DOHH2 (cell line): Measurements from ENCODE around the gene FDXACB1.

ENCODE experiments used
- EZH2phosphoT487 ChIP-seq: fragments of 200-600 bp; sonication (generic); IDR thresholded peaks from 2 replicates; pipeline ENCODE4 v1.6.1; 2017; ENCODE audit warnings: borderline replicate concordance, mild to moderate bottlenecking, antibody characterized with exemption, low read length, moderate library complexity, mixed read lengths
- TF ChIP-seq, protein P1 (sequence below): fragments of 200-600 bp; sonication (generic); IDR thresholded peaks from one replicate; pipeline ENCODE4 v1.5.1; 2014; ENCODE audit warnings: antibody characterized with exemption, mild to moderate bottlenecking, low read depth, low read length; ENCODE audit not compliant: poor library complexity, severe bottlenecking

DNA sequence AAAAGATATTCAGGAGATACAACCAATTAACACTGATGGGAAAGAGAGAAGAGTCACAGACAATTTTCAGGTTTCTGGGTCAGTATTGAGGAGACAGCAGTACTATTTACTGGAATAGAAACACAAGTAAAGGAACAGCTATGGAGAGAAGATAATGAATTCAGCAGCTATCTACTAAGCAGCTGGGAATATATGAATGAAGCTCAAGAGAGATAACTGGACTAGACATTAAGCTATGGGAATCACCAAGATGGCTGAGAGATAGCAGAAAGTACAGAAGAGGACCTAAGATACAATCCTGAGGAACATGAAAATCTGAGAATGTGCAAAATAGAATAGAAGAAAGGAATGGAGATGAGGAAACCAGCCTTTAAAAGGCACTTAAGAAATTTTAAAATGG, 23.5 kb downstream of the FDXACB1 start:
- TF ChIP-seq, protein P1, sequence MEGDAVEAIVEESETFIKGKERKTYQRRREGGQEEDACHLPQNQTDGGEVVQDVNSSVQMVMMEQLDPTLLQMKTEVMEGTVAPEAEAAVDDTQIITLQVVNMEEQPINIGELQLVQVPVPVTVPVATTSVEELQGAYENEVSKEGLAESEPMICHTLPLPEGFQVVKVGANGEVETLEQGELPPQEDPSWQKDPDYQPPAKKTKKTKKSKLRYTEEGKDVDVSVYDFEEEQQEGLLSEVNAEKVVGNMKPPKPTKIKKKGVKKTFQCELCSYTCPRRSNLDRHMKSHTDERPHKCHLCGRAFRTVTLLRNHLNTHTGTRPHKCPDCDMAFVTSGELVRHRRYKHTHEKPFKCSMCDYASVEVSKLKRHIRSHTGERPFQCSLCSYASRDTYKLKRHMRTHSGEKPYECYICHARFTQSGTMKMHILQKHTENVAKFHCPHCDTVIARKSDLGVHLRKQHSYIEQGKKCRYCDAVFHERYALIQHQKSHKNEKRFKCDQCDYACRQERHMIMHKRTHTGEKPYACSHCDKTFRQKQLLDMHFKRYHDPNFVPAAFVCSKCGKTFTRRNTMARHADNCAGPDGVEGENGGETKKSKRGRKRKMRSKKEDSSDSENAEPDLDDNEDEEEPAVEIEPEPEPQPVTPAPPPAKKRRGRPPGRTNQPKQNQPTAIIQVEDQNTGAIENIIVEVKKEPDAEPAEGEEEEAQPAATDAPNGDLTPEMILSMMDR, result no peak
- TF ChIP-seq EZH2phosphoT487, result no peak
